Subcutaneous abdominal adipose tissue (tissue), 5 donors: ENCODE data around the gene RRAGA.
"Not testable (repeated sequence)": the region's sequence is repeated elsewhere in the genome, so short reads cannot be mapped to it uniquely, and the experiment has no call there.

Experiments
- H3K27ac ChIP-seq: one replicate; pipeline ENCODE4 v1.7.0; 2013; ENCODE audit warnings: low read depth, mild to moderate bottlenecking, inconsistent platforms, low read length, moderate library complexity
- H3K27me3 ChIP-seq, 5 donors: one replicate each; pipeline ENCODE4 v1.7.0; 2013; ENCODE audit warnings: low read length in 5 of 5, inconsistent platforms in 1 of 5; ENCODE audit not compliant: control insufficient read depth in 5 of 5, insufficient read depth in 4 of 5
- H3K36me3 ChIP-seq, 5 donors: one replicate each; pipeline ENCODE4 v1.7.0; 2013; ENCODE audit warnings: low read length in 5 of 5; ENCODE audit not compliant: control insufficient read depth in 5 of 5, insufficient read depth in 5 of 5
- H3K4me1 ChIP-seq, 5 donors: one replicate each; pipeline ENCODE4 v1.7.0; 2013; ENCODE audit warnings: low read length in 5 of 5, mild to moderate bottlenecking in 3 of 5, moderate library complexity in 1 of 5; ENCODE audit not compliant: control insufficient read depth in 5 of 5, insufficient read depth in 5 of 5
- H3K4me3 ChIP-seq, 5 donors: one replicate each; pipeline ENCODE4 v1.7.0; 2013; ENCODE audit warnings: low read length in 5 of 5, low read depth in 1 of 5
- H3K9ac ChIP-seq, 5 donors: one replicate each; pipeline ENCODE4 v1.7.0; 2013; ENCODE audit warnings: low read length in 5 of 5, mild to moderate bottlenecking in 4 of 5, moderate library complexity in 3 of 5
- H3K9me3 ChIP-seq, 5 donors: one replicate each; pipeline ENCODE4 v1.7.0; 2013; ENCODE audit warnings: low read length in 5 of 5; ENCODE audit not compliant: control insufficient read depth in 5 of 5
- donor health status: healthy.
- donor health status: healthy.
- donor health status: healthy.
- donor health status: healthy.
- donor health status: healthy.

Gene RRAGA

GRCh38 chr9:19048966-19049916 lies at the start of gene RRAGA:
TSS of gene RRAGA (plus strand) at chr9:19049427. CDS start at chr9:19049660, 233 bp downstream.
- peaks cover 0 to 5% (median 0%) of the 10 kb centered on the region in 5 donors for H3K36me3 ChIP-seq
- H3K9ac ChIP-seq, result peak within 1 kb of the TSS; percentile 88 to 98 (median 93)
- H3K27ac ChIP-seq, result peak within 1 kb of the TSS; percentile 94
- H3K27me3 ChIP-seq, result no peaks in the 10 kb centered on the region
- no peaks in the 10 kb centered on the region for H3K9me3 ChIP-seq
- peaks cover 3 to 38% (median 29%) of the 10 kb centered on the region in 5 donors for H3K4me1 ChIP-seq
- peak within 1 kb of the TSS; percentile 73 to 99 (median 91) for H3K4me3 ChIP-seq

GRCh38 chr9:19000133-19000532 lies 49.1 kb upstream of the RRAGA start:
- Histone ChIP-seq H3K9me3 (peaks cover 0 to 8% (median 0%) of the 10 kb centered on the region in 5 donors), H3K36me3 (no peaks in the 10 kb centered on the region), H3K27me3 (no peaks in the 10 kb centered on the region), H3K27ac (no peak overlapping the region), H3K4me1 (no peaks in the 10 kb centered on the region), H3K4me3 (no peak overlapping the region), H3K9ac (no peak overlapping the region)

GRCh38 chr9:19009391-19009965 lies 39.7 kb upstream of the RRAGA start:
- Histone ChIP-seq H3K27ac (no peak overlapping the region), H3K27me3 (no peaks in the 10 kb centered on the region), H3K4me3 (no peak overlapping the region)

GRCh38 chr9:19018201-19018600 lies 31.0 kb upstream of the RRAGA start:
- Histone ChIP-seq H3K27ac (no peak overlapping the region), H3K9me3 (no peaks in the 10 kb centered on the region), H3K4me1 (peaks cover 0 to under 1% (median 0%) of the 10 kb centered on the region in 5 donors), H3K9ac (no peak overlapping the region), H3K36me3 (no peaks in the 10 kb centered on the region), H3K4me3 (no peak overlapping the region), H3K27me3 (no peaks in the 10 kb centered on the region)

More at GRCh38 chr9:19009391-19009965, 39.7 kb upstream of the RRAGA start:
- peaks cover 0 to 5% (median 3%) of the 10 kb centered on the region in 5 donors for H3K4me1 ChIP-seq
- no peak overlapping the region for H3K9ac ChIP-seq
- H3K9me3 ChIP-seq, result peaks cover 0 to 4% (median 0%) of the 10 kb centered on the region in 5 donors
- H3K36me3 ChIP-seq, result no peaks in the 10 kb centered on the region

- no peak overlapping the region for H3K4me3 ChIP-seq
- no peaks in the 10 kb centered on the region for H3K27me3 ChIP-seq
- H3K9me3 ChIP-seq, result no peaks in the 10 kb centered on the region
- no peaks in the 10 kb centered on the region for H3K36me3 ChIP-seq
- H3K27ac ChIP-seq, result no peak overlapping the region
- H3K9ac ChIP-seq, result no peak overlapping the region
- H3K4me1 ChIP-seq, result no peaks in the 10 kb centered on the region
These were observed 28.3 kb upstream of the RRAGA start for GRCh38 chr9:19020886-19021455.

GRCh38 chr9:19021649-19022048 lies 27.6 kb upstream of the RRAGA start:
- H3K9ac ChIP-seq, H3K4me3 ChIP-seq, H3K27me3 ChIP-seq, H3K9me3 ChIP-seq, H3K36me3 ChIP-seq, H3K4me1 ChIP-seq, H3K27ac ChIP-seq: not testable (repeated sequence)

- Histone ChIP-seq H3K27me3 (no peaks in the 10 kb centered on the region), H3K9me3 (no peaks in the 10 kb centered on the region), H3K4me1 (no peaks in the 10 kb centered on the region), H3K4me3 (no peak overlapping the region), H3K9ac (no peak overlapping the region), H3K36me3 (no peaks in the 10 kb centered on the region), H3K27ac (no peak overlapping the region)
These were observed 27.0 kb upstream of the RRAGA start for GRCh38 chr9:19022206-19022605.

- Histone ChIP-seq H3K27me3 (no peaks in the 10 kb centered on the region), H3K27ac (no peak overlapping the region), H3K9ac (no peak overlapping the region), H3K9me3 (no peaks in the 10 kb centered on the region), H3K36me3 (no peaks in the 10 kb centered on the region), H3K4me3 (no peak overlapping the region), H3K4me1 (no peaks in the 10 kb centered on the region)
These were observed 26.1 kb upstream of the RRAGA start for GRCh38 chr9:19023078-19023477.

GRCh38 chr9:19026375-19026774 lies 22.9 kb upstream of the RRAGA start:
- no peaks in the 10 kb centered on the region for H3K27me3 ChIP-seq
- no peak overlapping the region for H3K9ac ChIP-seq
- no peaks in the 10 kb centered on the region for H3K36me3 ChIP-seq
- H3K4me1 ChIP-seq, result peaks cover 0 to 7% (median 0%) of the 10 kb centered on the region in 5 donors
- no peak overlapping the region for H3K27ac ChIP-seq
- H3K4me3 ChIP-seq, result no peak overlapping the region
- no peaks in the 10 kb centered on the region for H3K9me3 ChIP-seq

GRCh38 chr9:19027825-19028224 lies 21.4 kb upstream of the RRAGA start:
- Histone ChIP-seq H3K36me3 (no peaks in the 10 kb centered on the region), H3K27ac (no peak overlapping the region), H3K27me3 (no peaks in the 10 kb centered on the region), H3K9ac (no peak overlapping the region), H3K4me1 (peaks cover 0 to 7% (median 0%) of the 10 kb centered on the region in 5 donors), H3K9me3 (no peaks in the 10 kb centered on the region), H3K4me3 (no peak overlapping the region)
